Esophagus muscularis mucosa (tissue), 4 donors: ENCODE results near the gene CXCR6. TPM values are rescaled to one million over a fixed set of nuclear protein-coding genes. Genes with fewer than 3 reads are reported as not detected.

Experiments
- DNase-seq: peaks from one replicate; pipeline ENCODE4 v3.0.0-alpha.2; 2017; ENCODE audit errors: extremely low spot score
- H3K27ac ChIP-seq, 4 donors: fragments of 200-600 bp; sonication (generic); replicated peaks in 1 of 4; 1 replicate in 3 of 4; 2 replicates in 1 of 4; pipeline ENCODE4 v1.5.1; 2016 to 2019; ENCODE audit warnings: mild to moderate bottlenecking in 1 of 4
- H3K27me3 ChIP-seq, 4 donors: fragments of 200-600 bp; sonication (generic); one replicate each; pipeline versions ENCODE4 v1.5.1 to v1.6.0; 2016 to 2019
- H3K36me3 ChIP-seq, 4 donors: fragments of 200-600 bp; sonication (generic); one replicate each; pipeline ENCODE4 v1.5.1; 2016 to 2019
- H3K4me1 ChIP-seq, 4 donors: fragments of 200-600 bp; sonication (generic); one replicate each; pipeline ENCODE4 v1.5.1; 2016 to 2019
- H3K4me3 ChIP-seq, 4 donors: fragments of 200-600 bp; sonication (generic); 1 replicate in 2 of 4; 2 replicates in 2 of 4; pipeline ENCODE4 v1.5.1; 2016 to 2019; ENCODE audit warnings: mild to moderate bottlenecking in 4 of 4, moderate library complexity in 1 of 4
- H3K9me3 ChIP-seq, 4 donors: fragments of 200-600 bp; sonication (generic); 1 replicate in 3 of 4; 2 replicates in 1 of 4; pipeline ENCODE4 v1.5.1; 2016 to 2019
- EP300 ChIP-seq: sonication (generic); formaldehyde crosslinking; IDR thresholded peaks from one replicate; pipeline ENCODE4 v1.6.1; 2017; ENCODE audit warnings: antibody characterized with exemption
- POLR2A ChIP-seq: fragments of 450-650 bp; IDR thresholded peaks from one replicate; pipeline ENCODE4 v1.6.1; 2017; ENCODE audit warnings: antibody characterized with exemption, moderate library complexity, mild to moderate bottlenecking, low read depth
- POLR2AphosphoS5 ChIP-seq, 2 donors: sonication (generic); formaldehyde crosslinking; IDR thresholded peaks; one replicate each; pipeline ENCODE4 v1.6.1; 2017; ENCODE audit warnings: antibody characterized with exemption in 2 of 2
- WGBS: methylation state at CpG from one replicate; pipeline ENCODE4 v1.1.5; 2018; 5-methylcytosine and 5-hydroxymethylcytosine counted together
- intact Hi-C: fragments of 100-400 bp; cut with DNase I; formaldehyde crosslinking; loops from one replicate; pipeline ENCODE4 v1.15.1; 2023
- total RNA-seq, 4 donors: library from RNA; depleted of rRNA; stranded (reverse); fragments of >200 nt; gene quantifications; one replicate each; pipeline versions ENCODE4 v1.1.0 to v1.2.1, GENCODE V29; 2016
- TF ChIP-seq, protein P1 (sequence below), 3 experiments: fragments of 200-600 bp in 2 of 3; fragments of 450-650 bp in 1 of 3; sonication (generic) in 2 of 3; IDR thresholded peaks; one replicate each; pipeline ENCODE4 v1.5.1; 2017 to 2019; ENCODE audit warnings: antibody characterized with exemption in 3 of 3, mild to moderate bottlenecking in 2 of 3, moderate library complexity in 1 of 3

Gene CXCR6
- total RNA-seq, result 1 to 10 TPM in 1 of 4 donors, under 1 TPM in 3; 0.39 to 7.1 (median 0.49) TPM

DNA sequence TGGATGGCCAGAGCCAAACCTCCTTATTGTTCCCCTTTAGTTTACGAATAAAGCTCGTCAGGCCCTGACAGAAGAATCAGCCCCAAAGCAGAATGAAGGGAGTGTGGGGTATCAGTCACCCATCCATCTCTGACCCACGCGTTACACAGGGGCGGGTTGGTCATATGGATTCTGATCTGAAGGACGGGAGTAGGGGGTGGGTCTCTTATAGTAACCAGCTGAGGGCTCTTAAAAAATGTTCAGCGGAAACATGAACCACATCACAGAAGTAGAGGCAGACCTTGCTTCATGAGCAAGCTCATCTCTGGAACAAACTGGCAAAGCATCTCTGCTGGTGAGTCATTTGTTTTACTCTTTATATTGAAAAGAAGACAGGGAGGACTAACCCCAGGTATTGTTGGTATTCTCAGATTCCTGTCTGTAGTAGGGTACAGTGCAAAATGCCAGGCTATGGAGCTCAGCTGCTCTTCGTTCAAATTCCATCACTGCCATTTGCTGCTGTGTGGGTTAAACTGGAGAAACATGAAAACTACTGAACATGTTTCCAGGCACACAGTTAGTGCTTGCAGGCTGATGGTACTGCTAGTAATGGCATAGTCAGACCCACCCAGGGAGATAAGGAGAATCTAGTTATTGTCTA lies at the start of gene CXCR6:
TSS of gene CXCR6 (plus strand) at position 258 of the 640 bp plus-strand sequence. CDS start 3,018 bp downstream, outside the sequence.
- Histone ChIP-seq H3K4me1 (peaks cover 7 to 16% (median 14%) of the 10 kb centered on the region in 4 donors), H3K27ac (no peak within 1 kb of the TSS), H3K4me3 (no peak within 1 kb of the TSS), H3K27me3 (no peaks in the 10 kb centered on the region), H3K9me3 (no peaks in the 10 kb centered on the region), H3K36me3 (peaks cover 10 to 62% (median 37%) of the 10 kb centered on the region in 4 donors)
- intact Hi-C loops, result no loop called here
- TF ChIP-seq POLR2AphosphoS5 (IDR thresholded peaks at IDR 0.05) (no peak), EP300 (no peak), POLR2A (no peak)
- TF ChIP-seq, protein P1, sequence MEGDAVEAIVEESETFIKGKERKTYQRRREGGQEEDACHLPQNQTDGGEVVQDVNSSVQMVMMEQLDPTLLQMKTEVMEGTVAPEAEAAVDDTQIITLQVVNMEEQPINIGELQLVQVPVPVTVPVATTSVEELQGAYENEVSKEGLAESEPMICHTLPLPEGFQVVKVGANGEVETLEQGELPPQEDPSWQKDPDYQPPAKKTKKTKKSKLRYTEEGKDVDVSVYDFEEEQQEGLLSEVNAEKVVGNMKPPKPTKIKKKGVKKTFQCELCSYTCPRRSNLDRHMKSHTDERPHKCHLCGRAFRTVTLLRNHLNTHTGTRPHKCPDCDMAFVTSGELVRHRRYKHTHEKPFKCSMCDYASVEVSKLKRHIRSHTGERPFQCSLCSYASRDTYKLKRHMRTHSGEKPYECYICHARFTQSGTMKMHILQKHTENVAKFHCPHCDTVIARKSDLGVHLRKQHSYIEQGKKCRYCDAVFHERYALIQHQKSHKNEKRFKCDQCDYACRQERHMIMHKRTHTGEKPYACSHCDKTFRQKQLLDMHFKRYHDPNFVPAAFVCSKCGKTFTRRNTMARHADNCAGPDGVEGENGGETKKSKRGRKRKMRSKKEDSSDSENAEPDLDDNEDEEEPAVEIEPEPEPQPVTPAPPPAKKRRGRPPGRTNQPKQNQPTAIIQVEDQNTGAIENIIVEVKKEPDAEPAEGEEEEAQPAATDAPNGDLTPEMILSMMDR (IDR thresholded peaks at IDR 0.05), result no peak
- 97% methylated on average over 8 of the region's 8 CpGs for WGBS
- DNase-seq, result no peak

DNA sequence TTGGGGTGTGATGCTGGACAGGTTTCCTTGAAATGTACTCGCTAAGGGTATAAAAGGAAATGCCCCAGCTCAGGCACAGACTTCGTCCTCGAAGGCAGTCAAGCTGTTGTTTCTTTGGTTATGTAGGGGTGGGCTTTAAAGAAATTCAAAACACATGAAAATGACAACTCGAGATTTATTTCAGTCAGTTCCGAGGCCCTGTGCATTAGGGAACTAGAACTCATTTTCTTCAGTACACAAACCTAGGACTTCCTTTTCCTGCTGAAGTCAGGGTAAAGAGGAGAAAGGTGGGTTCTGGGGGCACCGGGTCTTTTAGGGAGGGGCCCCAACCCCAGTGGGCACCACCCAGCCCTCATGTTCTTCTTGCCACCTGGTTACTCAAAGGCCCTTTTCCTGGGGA lies 49.2 kb upstream of the CXCR6 start:
- DNase-seq, result no peak
- TF ChIP-seq POLR2A (no peak), POLR2AphosphoS5 (IDR thresholded peaks at IDR 0.05) (no peak), EP300 (no peak)
- TF ChIP-seq, protein P1 (IDR thresholded peaks at IDR 0.05), result no peak
- Histone ChIP-seq H3K27ac (no peak overlapping the region), H3K4me3 (no peak overlapping the region), H3K36me3 (no peaks in the 10 kb centered on the region), H3K27me3 (no peaks in the 10 kb centered on the region), H3K4me1 (peaks cover 0 to 17% (median 16%) of the 10 kb centered on the region in 4 donors), H3K9me3 (no peaks in the 10 kb centered on the region)
- 83% methylated on average over 6 of the region's 6 CpGs for WGBS
- intact Hi-C loops, result no loop called here

DNA sequence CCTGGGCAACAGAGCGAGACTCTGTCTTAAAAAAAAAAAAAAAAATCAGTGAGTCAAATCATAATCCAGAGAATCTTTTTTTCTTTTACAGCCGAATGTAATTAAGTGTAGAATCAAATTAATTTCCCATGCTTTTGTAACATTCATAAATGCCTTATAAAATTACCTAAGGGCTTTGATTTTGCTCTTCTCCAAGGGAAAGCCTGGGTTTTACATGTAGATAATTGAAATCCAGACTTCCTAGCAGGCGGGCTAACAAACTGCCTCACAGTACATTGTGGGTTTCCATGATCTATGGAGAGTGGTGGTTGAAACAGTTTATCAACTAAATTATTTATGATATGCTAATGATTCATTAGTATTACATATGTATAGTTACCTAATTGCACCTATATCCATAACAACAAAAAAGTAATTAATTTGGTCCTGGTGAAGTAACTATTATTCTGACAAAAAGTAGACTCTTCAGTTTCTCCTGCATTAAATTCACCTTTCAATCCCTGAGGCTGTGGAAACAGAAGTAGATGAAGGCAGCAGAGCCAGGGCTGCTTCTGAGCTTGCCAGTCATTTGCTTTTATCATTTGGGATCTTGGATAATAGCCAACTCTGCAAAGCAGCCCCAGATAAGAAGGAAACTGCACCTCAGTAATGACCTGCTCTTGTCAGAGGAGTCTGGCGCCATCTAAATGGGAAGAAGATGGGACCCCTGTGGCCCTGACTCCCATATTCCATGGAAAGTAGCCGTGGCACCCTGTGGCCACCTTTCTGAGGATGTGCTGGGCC lies 47.4 kb upstream of the CXCR6 start:
- Histone ChIP-seq H3K27ac (no peak overlapping the region), H3K4me3 (no peak overlapping the region), H3K9me3 (no peaks in the 10 kb centered on the region), H3K36me3 (no peaks in the 10 kb centered on the region), H3K27me3 (no peaks in the 10 kb centered on the region), H3K4me1 (peaks cover 0 to 17% (median 16%) of the 10 kb centered on the region in 4 donors)
- no peak for TF ChIP-seq POLR2A
- no peak for TF ChIP-seq POLR2AphosphoS5 (IDR thresholded peaks at IDR 0.05)
- TF ChIP-seq, protein P1 (IDR thresholded peaks at IDR 0.05), result no peak
- TF ChIP-seq EP300, result no peak
- WGBS, result 95% methylated on average over 5 of the region's 5 CpGs
- intact Hi-C loops, result no loop called here
- DNase-seq, result no peak

DNA sequence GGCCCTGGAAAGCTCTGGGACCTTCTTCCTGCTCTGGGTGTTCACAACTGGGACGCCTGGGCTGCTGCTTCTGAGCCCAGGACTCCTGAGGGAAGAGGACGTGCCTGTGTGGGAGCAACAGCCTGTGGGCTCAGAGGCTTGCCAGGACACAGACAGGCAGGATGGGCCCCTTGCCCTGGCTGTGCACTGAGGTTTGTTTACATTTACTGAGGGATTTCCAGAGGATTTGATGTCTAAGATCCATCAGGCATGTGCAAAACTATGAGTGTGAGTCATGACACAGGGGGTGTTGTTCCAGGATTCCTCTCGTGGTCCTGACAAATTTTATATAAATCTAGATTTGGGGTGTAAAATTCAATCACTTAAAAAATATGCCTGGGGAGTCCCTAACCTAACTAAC lies 46.3 kb upstream of the CXCR6 start:
- H3K27ac ChIP-seq, result peak overlapping the region in 1 of 4 donors; percentile 6
- TF ChIP-seq EP300 (no peak), POLR2AphosphoS5 (IDR thresholded peaks at IDR 0.05) (no peak), POLR2A (no peak)
- TF ChIP-seq, protein P1 (IDR thresholded peaks at IDR 0.05), result no peak
- 17% methylated on average over 3 of the region's 3 CpGs for WGBS
- intact Hi-C loops, result no loop called here
- no peaks in the 10 kb centered on the region for H3K36me3 ChIP-seq
- H3K4me3 ChIP-seq, result no peak overlapping the region
- H3K27me3 ChIP-seq, result no peaks in the 10 kb centered on the region
- peaks cover 0 to 17% (median 16%) of the 10 kb centered on the region in 4 donors for H3K4me1 ChIP-seq
- H3K9me3 ChIP-seq, result no peaks in the 10 kb centered on the region
- no peak for DNase-seq
